Measurements from ENCODE around the gene ENPP6.

Gene ENPP6

DNA sequence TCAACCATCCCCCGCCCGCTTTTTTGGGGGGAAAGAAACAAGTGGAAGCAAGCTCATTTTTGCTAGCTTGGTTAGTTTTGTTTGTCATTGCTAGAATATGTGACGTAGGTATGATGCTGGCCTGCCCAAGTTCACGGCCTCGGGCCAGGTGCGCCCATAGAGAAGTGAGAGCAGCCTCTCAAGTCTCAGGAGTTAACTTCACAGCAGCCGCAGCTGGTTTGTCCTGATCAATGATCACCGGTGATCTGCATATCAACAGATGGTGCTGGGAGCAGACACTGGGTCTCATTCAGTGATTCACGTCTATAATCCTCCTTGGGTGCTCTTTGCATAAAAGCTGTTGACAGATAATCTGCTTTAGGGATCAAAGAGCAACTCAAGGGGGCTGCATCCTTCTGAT is 50.1 kb downstream of the ENPP6 start:
- peaks cover 56% of the 10 kb centered on the region for H3K27me3 Mint-ChIP-seq (ENCODE audit: low read depth, poor library complexity)
- no peaks in the 10 kb centered on the region for H3K9me3 Mint-ChIP-seq
- TF ChIP-seq, protein P1, sequence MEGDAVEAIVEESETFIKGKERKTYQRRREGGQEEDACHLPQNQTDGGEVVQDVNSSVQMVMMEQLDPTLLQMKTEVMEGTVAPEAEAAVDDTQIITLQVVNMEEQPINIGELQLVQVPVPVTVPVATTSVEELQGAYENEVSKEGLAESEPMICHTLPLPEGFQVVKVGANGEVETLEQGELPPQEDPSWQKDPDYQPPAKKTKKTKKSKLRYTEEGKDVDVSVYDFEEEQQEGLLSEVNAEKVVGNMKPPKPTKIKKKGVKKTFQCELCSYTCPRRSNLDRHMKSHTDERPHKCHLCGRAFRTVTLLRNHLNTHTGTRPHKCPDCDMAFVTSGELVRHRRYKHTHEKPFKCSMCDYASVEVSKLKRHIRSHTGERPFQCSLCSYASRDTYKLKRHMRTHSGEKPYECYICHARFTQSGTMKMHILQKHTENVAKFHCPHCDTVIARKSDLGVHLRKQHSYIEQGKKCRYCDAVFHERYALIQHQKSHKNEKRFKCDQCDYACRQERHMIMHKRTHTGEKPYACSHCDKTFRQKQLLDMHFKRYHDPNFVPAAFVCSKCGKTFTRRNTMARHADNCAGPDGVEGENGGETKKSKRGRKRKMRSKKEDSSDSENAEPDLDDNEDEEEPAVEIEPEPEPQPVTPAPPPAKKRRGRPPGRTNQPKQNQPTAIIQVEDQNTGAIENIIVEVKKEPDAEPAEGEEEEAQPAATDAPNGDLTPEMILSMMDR (IDR thresholded peaks at IDR 0.05): no peak
- H3K4me1 Mint-ChIP-seq: peaks cover 20% of the 10 kb centered on the region
- no peak for DNase-seq
- no peak overlapping the region for H3K4me3 Mint-ChIP-seq
- H3K36me3 Mint-ChIP-seq (ENCODE audit: low read depth): no peaks in the 10 kb centered on the region
- H3K27ac Mint-ChIP-seq: no peak overlapping the region

DNA sequence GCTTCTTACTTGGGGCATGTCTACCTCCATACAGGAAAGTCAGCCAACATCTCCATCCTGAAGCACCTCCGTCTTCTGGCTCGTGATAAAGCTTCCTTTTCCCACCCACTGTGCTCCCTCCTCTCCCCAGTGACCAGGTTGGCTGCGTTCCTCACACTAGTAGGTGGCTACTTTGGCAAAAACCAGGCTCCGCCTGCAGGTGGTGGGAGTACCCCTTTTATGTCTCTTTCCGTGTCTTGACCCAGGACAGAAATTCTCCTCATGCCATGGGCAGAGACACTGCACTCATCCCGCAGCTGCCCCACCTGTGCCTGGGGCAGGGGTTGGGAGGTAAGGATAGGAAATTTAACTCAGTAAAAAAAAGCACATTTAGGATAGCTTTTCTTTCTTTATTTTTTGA is 50.9 kb downstream of the ENPP6 start:
- no peaks in the 10 kb centered on the region for H3K9me3 Mint-ChIP-seq
- no peaks in the 10 kb centered on the region for H3K36me3 Mint-ChIP-seq (ENCODE audit: low read depth)
- no peak overlapping the region for H3K27ac Mint-ChIP-seq
- no peak for DNase-seq
- H3K4me3 Mint-ChIP-seq: no peak overlapping the region
- H3K4me1 Mint-ChIP-seq: peaks cover 16% of the 10 kb centered on the region
- TF ChIP-seq, protein P1 (IDR thresholded peaks at IDR 0.05): no peak
- H3K27me3 Mint-ChIP-seq (ENCODE audit: low read depth, poor library complexity): peaks cover 60% of the 10 kb centered on the region

DNA sequence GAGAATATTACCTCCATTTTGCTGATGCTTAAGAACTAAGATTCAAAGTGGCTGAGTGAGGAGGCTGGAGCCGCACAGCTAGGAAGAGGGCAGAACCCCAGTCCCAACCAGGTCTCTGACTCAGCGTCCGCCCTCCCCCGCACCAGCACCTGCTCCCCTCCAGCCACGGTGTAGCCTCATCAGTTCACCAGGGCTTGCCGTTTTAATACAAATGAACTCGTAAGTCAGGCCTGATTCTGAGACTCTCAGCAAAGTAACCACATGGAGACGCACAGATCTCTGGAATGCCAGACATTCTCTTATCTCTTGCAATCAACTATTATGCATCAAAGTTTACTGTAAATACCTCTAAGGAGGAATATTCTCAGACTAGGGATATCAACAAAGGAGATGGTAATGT is 52.4 kb downstream of the ENPP6 start:
- no peak for DNase-seq
- TF ChIP-seq, protein P1 (IDR thresholded peaks at IDR 0.05): no peak
- Mint-ChIP-seq H3K9me3 (peaks cover 6% of the 10 kb centered on the region), H3K27me3 (ENCODE audit: low read depth, poor library complexity) (peaks cover 60% of the 10 kb centered on the region), H3K27ac (no peak overlapping the region), H3K36me3 (ENCODE audit: low read depth) (no peaks in the 10 kb centered on the region), H3K4me1 (peaks cover 4% of the 10 kb centered on the region), H3K4me3 (no peak overlapping the region)

DNA sequence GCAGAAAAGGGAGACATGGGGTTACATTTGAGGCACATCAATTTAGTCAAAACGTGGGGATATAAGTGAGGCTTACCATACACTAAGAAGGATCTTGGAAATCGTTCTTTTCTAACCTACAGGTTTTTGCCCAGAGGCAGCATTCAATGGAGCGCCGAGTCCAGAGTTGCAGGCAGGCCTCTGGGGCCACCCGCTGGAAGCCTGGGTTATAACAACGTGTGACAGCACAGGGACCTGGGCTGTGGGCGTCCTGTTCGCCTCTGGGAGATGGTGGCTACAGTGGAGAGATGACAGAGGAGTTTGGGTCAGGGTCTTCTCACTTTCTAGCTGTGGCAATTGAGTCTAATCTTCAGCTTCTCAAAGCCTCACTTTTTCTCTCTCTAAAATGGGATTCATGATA is 53.9 kb downstream of the ENPP6 start:
- Mint-ChIP-seq H3K9me3 (peaks cover 6% of the 10 kb centered on the region), H3K27ac (no peak overlapping the region), H3K4me1 (no peaks in the 10 kb centered on the region), H3K27me3 (ENCODE audit: low read depth, poor library complexity) (peaks cover 51% of the 10 kb centered on the region), H3K4me3 (no peak overlapping the region), H3K36me3 (ENCODE audit: low read depth) (no peaks in the 10 kb centered on the region)
- TF ChIP-seq, protein P1 (IDR thresholded peaks at IDR 0.05): peak; percentile 85
- peak; percentile 72 for DNase-seq

DNA sequence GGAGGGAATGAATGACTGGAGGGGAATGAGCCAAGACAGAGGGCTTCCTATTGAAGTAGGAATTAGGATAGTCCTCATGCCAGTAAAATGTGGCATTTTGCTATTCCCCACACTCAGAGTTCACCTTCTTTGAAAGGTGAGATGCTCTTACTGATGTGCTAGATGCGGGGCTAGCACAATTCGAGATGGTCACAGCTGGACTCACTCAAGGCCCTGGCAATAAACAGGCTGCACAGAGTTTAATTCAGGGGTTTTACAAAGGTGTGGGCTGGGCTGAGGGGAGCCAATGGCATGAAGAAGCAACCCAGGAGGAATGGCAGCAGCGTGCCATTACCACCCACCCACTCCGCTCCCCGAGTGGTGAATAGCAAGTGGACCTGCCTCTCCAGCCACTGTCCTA is 55.1 kb downstream of the ENPP6 start:
- no peaks in the 10 kb centered on the region for H3K4me1 Mint-ChIP-seq
- peaks cover 6% of the 10 kb centered on the region for H3K9me3 Mint-ChIP-seq
- no peaks in the 10 kb centered on the region for H3K36me3 Mint-ChIP-seq (ENCODE audit: low read depth)
- TF ChIP-seq, protein P1 (IDR thresholded peaks at IDR 0.05): no peak
- DNase-seq: no peak
- H3K27ac Mint-ChIP-seq: no peak overlapping the region
- peaks cover 42% of the 10 kb centered on the region for H3K27me3 Mint-ChIP-seq (ENCODE audit: low read depth, poor library complexity)
- H3K4me3 Mint-ChIP-seq: no peak overlapping the region

DNA sequence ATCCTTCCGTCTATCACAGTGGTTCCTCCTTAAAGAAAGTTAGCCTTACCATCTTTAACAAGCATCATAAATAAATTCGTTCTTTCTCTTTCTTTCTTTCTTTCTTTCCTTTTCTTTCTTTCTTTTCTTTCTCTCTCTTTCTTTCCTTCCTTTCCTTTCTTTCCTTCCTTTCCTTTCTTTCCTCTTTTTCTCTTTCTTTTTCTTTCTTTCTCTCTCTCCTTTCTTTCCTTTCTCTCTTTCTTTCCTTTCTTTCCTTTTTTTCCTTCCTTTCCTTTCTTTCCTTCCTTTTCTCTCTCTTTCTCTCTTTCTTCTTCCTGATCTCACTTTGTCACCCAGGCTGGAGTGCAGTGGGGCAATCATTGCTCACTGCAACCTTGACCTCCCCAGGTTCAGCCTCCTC is 60.4 kb downstream of the ENPP6 start:
- Mint-ChIP-seq H3K27me3 (ENCODE audit: low read depth, poor library complexity) (peaks cover 21% of the 10 kb centered on the region), H3K4me1 (no peaks in the 10 kb centered on the region), H3K27ac (no peak overlapping the region), H3K4me3 (no peak overlapping the region), H3K36me3 (ENCODE audit: low read depth) (no peaks in the 10 kb centered on the region), H3K9me3 (peaks cover 6% of the 10 kb centered on the region)
- DNase-seq: no peak
- TF ChIP-seq, protein P1 (IDR thresholded peaks at IDR 0.05): no peak
